UCSD-AML1 (cell line): ENCODE results near the gene UBE3B.

Experiments used
- DNase-seq: peaks from one replicate; lab custom pipeline; 2025; ENCODE audit not compliant: unreplicated experiment; lab: John Stamatoyannopoulos, UW

UBE3B gene

GRCh38 chr12:109448707-109449390 lies 28.6 kb upstream of the UBE3B start:
- DNase-seq: no peak

GRCh38 chr12:109449845-109450532 lies 27.4 kb upstream of the UBE3B start:
- no peak for DNase-seq

GRCh38 chr12:109450980-109451379 lies 26.5 kb upstream of the UBE3B start:
- DNase-seq: no peak

GRCh38 chr12:109451400-109451799 lies 26.0 kb upstream of the UBE3B start:
- no peak for DNase-seq

GRCh38 chr12:109452489-109452888 lies 24.9 kb upstream of the UBE3B start:
- no peak for DNase-seq

GRCh38 chr12:109455706-109456105 lies 21.7 kb upstream of the UBE3B start:
- no peak for DNase-seq

- DNase-seq: no peak
These were observed 19.3 kb upstream of the UBE3B start for GRCh38 chr12:109458086-109458485.

- no peak for DNase-seq
These were observed 18.6 kb upstream of the UBE3B start for GRCh38 chr12:109458771-109459208.

- DNase-seq: no peak
These were observed 18.2 kb upstream of the UBE3B start for GRCh38 chr12:109459247-109459646.

- no peak for DNase-seq
These were observed 16.9 kb upstream of the UBE3B start for GRCh38 chr12:109460538-109460937.

GRCh38 chr12:109461049-109461845 lies 16.2 kb upstream of the UBE3B start:
- DNase-seq: peak; percentile 63

GRCh38 chr12:109461846-109462756 lies 15.3 kb upstream of the UBE3B start:
- DNase-seq: no peak

- peak; percentile 46 for DNase-seq
These were observed 14.4 kb upstream of the UBE3B start for GRCh38 chr12:109462868-109463692.

- no peak for DNase-seq
These were observed 13.7 kb upstream of the UBE3B start for GRCh38 chr12:109463756-109464155.

- DNase-seq: no peak
These were observed 12.6 kb upstream of the UBE3B start for GRCh38 chr12:109464642-109465351.

- no peak for DNase-seq
These were observed 11.1 kb upstream of the UBE3B start for GRCh38 chr12:109466305-109466704.

- DNase-seq: no peak
These were observed 10.6 kb upstream of the UBE3B start for GRCh38 chr12:109466821-109467220.

GRCh38 chr12:109467978-109468676 lies 9.3 kb upstream of the UBE3B start:
- DNase-seq: no peak

- DNase-seq: no peak
These were observed 7.9 kb upstream of the UBE3B start for GRCh38 chr12:109469517-109469916.
